PC-9 (cell line): ENCODE measurements around the gene ANGEL2. TPM values are rescaled to one million over a fixed set of nuclear protein-coding genes. Genes with fewer than 3 reads are reported as not detected.

Experiments
- BruUV-seq: library from RNA; stranded (reverse); fragments of 400-500 nt; replicated peaks from 2 replicates; lab custom pipeline; 2021; lab: Mats Ljungman, UMichigan
- CTCF ChIA-PET: fragments of 300-600 bp; sonication (Branson Sonifier 250); formaldehyde crosslinking; loops from one replicate; lab custom pipeline; 2022; ENCODE audit warnings: antibody characterized with exemption; lab: Charles Lee
- POLR2A ChIA-PET: fragments of 300-600 bp; sonication (Branson Sonifier 250); formaldehyde crosslinking; loops from one replicate; lab custom pipeline; 2022; ENCODE audit warnings: antibody characterized with exemption; ENCODE audit not compliant: unreplicated experiment; lab: Charles Lee
- DNase-seq, 2 experiments: peaks; one replicate each; pipeline versions ENCODE4 v3.0.0 to v3.0.0-alpha.2; 2015 to 2022; ENCODE audit warnings: mixed read lengths in 1 of 2
- H2AFZ ChIP-seq: fragments of 200-600 bp; sonication (generic); 2 replicates; pipeline ENCODE4 v1.8.1; 2017; ENCODE audit warnings: antibody characterized with exemption
- H3F3A ChIP-seq: fragments of 200-600 bp; sonication (generic); 2 replicates; pipeline ENCODE4 v1.8.1; 2017; ENCODE audit warnings: antibody characterized with exemption, mild to moderate bottlenecking, low read depth; ENCODE audit not compliant: insufficient read depth
- H3K27ac ChIP-seq: fragments of 200-600 bp; sonication (generic); 2 replicates; pipeline ENCODE4 v1.6.1; 2016; ENCODE audit warnings: mixed run types
- H3K27me3 ChIP-seq: fragments of 200-600 bp; sonication (generic); 2 replicates; pipeline ENCODE4 v1.6.1; 2016; ENCODE audit warnings: low read depth, mixed run types; ENCODE audit not compliant: insufficient read depth
- H3K36me3 ChIP-seq: fragments of 200-600 bp; sonication (generic); 2 replicates; pipeline ENCODE4 v1.6.1; 2016; ENCODE audit warnings: low read depth, mixed run types
- H3K4me1 ChIP-seq: fragments of 200-600 bp; sonication (generic); replicated peaks from 2 replicates; pipeline ENCODE4 v1.6.1; 2016; ENCODE audit warnings: mixed run types; ENCODE audit not compliant: insufficient read depth
- H3K4me2 ChIP-seq: fragments of 200-600 bp; sonication (generic); 2 replicates; pipeline ENCODE4 v1.6.1; 2017; ENCODE audit warnings: mixed run types
- H3K4me3 ChIP-seq: fragments of 200-600 bp; sonication (generic); 2 replicates; pipeline ENCODE4 v1.6.1; 2016; ENCODE audit warnings: mixed run types
- H3K79me2 ChIP-seq: fragments of 200-600 bp; sonication (generic); 2 replicates; pipeline ENCODE4 v1.6.1; 2017; ENCODE audit warnings: low read depth, mixed run types
- H3K9me2 ChIP-seq: fragments of 200-600 bp; sonication (generic); 2 replicates; pipeline ENCODE4 v1.8.1; 2017; ENCODE audit warnings: mild to moderate bottlenecking; ENCODE audit not compliant: insufficient read depth
- H3K9me3 ChIP-seq: fragments of 200-600 bp; sonication (generic); 2 replicates; pipeline ENCODE4 v1.8.1; 2016; ENCODE audit warnings: low read depth; ENCODE audit not compliant: insufficient read depth
- H4K20me1 ChIP-seq: fragments of 200-600 bp; sonication (generic); 2 replicates; pipeline ENCODE4 v1.8.1; 2017; ENCODE audit not compliant: insufficient read depth
- EZH2 ChIP-seq: fragments of 200-600 bp; sonication (generic); IDR thresholded peaks from 2 replicates; pipeline ENCODE4 v1.8.0; 2017; ENCODE audit warnings: antibody characterized with exemption, low read depth
- intact Hi-C: fragments of 100-400 bp; cut with micrococcal nuclease; formaldehyde crosslinking; loops from one replicate; pipeline ENCODE4 v1.10.0; 2022; ENCODE audit not compliant: unreplicated experiment
- total RNA-seq: library from RNA; stranded (reverse); gene quantifications from 2 replicates; pipeline ENCODE4 v1.2.3, GENCODE V29; 2021
- TF ChIP-seq, protein P1 (sequence below): fragments of 200-600 bp; sonication (generic); conservative IDR thresholded peaks from 2 replicates; pipeline ENCODE4 v1.6.1; 2017; ENCODE audit warnings: mixed run types, antibody characterized with exemption, mild to moderate bottlenecking, moderate library complexity

Gene ANGEL2
- total RNA-seq, 1 experiment from 2014 or later: 42.6 TPM

DNA sequence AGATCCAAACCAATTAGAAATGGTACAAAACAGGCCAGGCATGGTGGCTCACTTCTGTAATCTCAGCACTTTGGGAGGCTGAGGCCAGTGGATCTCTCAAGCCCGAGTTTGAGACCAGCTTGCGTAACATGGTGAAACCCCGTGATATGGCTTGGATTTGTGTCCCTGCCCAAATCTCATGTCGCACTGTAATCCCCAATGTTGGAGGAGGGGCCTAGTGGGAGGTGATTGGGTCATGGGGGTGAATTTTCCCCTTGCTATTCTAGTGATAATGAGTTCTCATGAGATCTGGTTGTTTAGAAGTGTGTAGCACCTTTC lies 72.3 kb downstream of the ANGEL2 start:
- intact Hi-C loops: no loop called here
- H2AFZ ChIP-seq: no peak overlapping the region

DNA sequence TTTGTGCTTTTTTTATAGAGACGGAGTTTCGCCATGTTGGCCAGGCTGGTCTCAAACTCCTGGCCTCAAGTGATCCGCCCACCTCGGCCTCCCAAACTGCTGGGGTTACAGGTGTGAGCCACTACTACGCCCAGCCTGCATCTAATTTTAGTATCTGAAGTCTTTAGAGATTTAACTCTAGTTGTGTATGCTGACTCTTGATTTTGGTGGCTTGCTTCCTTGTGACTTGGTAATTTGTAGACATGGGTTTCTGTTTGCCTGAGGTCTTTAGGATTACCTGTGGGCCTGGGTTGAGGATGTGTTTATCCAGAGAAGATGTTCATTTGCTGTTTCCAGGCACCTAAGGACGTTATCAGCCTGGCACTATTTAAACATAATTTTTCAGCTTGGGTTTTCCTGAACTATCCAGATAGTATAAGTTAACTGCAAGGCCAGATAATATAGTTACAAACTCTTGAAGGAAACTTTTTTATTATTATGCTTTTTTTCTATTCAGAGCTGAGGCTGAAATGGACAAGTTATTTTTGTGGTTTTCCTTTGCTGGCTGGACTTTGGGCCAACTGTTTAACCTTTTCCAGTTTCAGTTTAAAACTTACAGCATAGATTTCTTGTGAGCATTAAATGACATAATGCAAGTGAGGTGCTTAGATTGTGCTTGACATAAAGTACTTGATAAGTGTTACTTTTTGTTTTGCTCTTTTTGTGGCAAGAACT lies 72.8 kb downstream of the ANGEL2 start:
- Histone ChIP-seq H3K79me2 (no peaks in the 10 kb centered on the region), H3K4me2 (no peak overlapping the region), H3K4me1 (no peaks in the 10 kb centered on the region), H4K20me1 (no peaks in the 10 kb centered on the region), H3K27me3 (no peaks in the 10 kb centered on the region), H3K9me3 (no peaks in the 10 kb centered on the region), H3F3A (no peaks in the 10 kb centered on the region), H3K4me3 (no peak overlapping the region), H3K36me3 (no peaks in the 10 kb centered on the region), H3K27ac (no peak overlapping the region), H3K9me2 (no peaks in the 10 kb centered on the region; the same call in 1 of the 2 replicates), H2AFZ (no peak overlapping the region)
- intact Hi-C loops: no loop called here
- POLR2A ChIA-PET: no interaction called here
- TF ChIP-seq, protein P1, sequence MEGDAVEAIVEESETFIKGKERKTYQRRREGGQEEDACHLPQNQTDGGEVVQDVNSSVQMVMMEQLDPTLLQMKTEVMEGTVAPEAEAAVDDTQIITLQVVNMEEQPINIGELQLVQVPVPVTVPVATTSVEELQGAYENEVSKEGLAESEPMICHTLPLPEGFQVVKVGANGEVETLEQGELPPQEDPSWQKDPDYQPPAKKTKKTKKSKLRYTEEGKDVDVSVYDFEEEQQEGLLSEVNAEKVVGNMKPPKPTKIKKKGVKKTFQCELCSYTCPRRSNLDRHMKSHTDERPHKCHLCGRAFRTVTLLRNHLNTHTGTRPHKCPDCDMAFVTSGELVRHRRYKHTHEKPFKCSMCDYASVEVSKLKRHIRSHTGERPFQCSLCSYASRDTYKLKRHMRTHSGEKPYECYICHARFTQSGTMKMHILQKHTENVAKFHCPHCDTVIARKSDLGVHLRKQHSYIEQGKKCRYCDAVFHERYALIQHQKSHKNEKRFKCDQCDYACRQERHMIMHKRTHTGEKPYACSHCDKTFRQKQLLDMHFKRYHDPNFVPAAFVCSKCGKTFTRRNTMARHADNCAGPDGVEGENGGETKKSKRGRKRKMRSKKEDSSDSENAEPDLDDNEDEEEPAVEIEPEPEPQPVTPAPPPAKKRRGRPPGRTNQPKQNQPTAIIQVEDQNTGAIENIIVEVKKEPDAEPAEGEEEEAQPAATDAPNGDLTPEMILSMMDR: no peak
- TF ChIP-seq EZH2: no peak
- no peak for DNase-seq
- BruUV-seq: no TSS peak
- CTCF ChIA-PET: no interaction called here

More for the DNA sequence above, 72.3 kb downstream of the ANGEL2 start:
- Histone ChIP-seq H3F3A (no peaks in the 10 kb centered on the region), H3K36me3 (no peaks in the 10 kb centered on the region), H3K79me2 (no peaks in the 10 kb centered on the region), H4K20me1 (no peaks in the 10 kb centered on the region), H3K9me3 (no peaks in the 10 kb centered on the region), H3K4me3 (no peak overlapping the region), H3K27ac (no peak overlapping the region), H3K4me1 (no peaks in the 10 kb centered on the region), H3K9me2 (no peaks in the 10 kb centered on the region; the same call in 1 of the 2 replicates), H3K4me2 (no peak overlapping the region), H3K27me3 (no peaks in the 10 kb centered on the region)
- ChIA-PET CTCF (no interaction called here), POLR2A (no interaction called here)
- TF ChIP-seq, protein P1: no peak
- TF ChIP-seq EZH2: no peak
- no TSS peak for BruUV-seq
- no peak for DNase-seq

Other genes with a start within 250 kb of the ANGEL2 start
- gene NSL1, start 224.1 kb downstream of the ANGEL2 start, total RNA-seq: 28.9 and 32.4 TPM in 2 replicates
- gene TATDN3, start 224.0 kb downstream of the ANGEL2 start, total RNA-seq: 10.2 and 12.3 TPM in 2 replicates
- gene SPATA45, start 168.2 kb downstream of the ANGEL2 start, total RNA-seq: not detected in 2 replicates
- gene FLVCR1, start 157.6 kb downstream of the ANGEL2 start, total RNA-seq: 5.5 and 13.1 TPM in 2 replicates
- 0.55 TPM in 1 of 2 replicates, not detected in the other for gene VASH2, start 65.3 kb downstream of the ANGEL2 start, total RNA-seq
- 14.5 and 16.4 TPM in 2 replicates for gene RPS6KC1, start 35.4 kb upstream of the ANGEL2 start, total RNA-seq